Endothelial cell of umbilical vein (primary cell): ENCODE data around the gene UNC50. TPM values are rescaled to one million over a fixed set of nuclear protein-coding genes. Genes with fewer than 3 reads are reported as not detected.

Experiments
- BruUV-seq: library from RNA; stranded (reverse); fragments of 400-500 nt; replicated peaks from 2 replicates; lab custom pipeline; 2021; lab: Mats Ljungman, UMichigan
- CTCF ChIA-PET: fragments of 300-600, 350-600 bp; sonication (Branson Sonifier 250); formaldehyde crosslinking; loops from one replicate; lab custom pipeline; 2021; ENCODE audit warnings: antibody characterized with exemption, inconsistent platforms; lab: Charles Lee
- POLR2A ChIA-PET: fragments of 300-600, 350-600 bp; sonication (Branson Sonifier 250); formaldehyde crosslinking; loops from one replicate; lab custom pipeline; 2021; ENCODE audit warnings: antibody characterized with exemption, inconsistent platforms; lab: Charles Lee
- DNase-seq: peaks from one replicate; pipeline ENCODE4 v3.0.0-alpha.2; 2011; ENCODE audit warnings: low read depth, low spot score
- FAIRE-seq: peaks from 2 replicates; lab custom pipeline; 2011; peaks lifted over from hg19 to GRCh38; lab: Jason Lieb, UNC
- H2AFZ ChIP-seq: 2 replicates; pipeline ENCODE4 v1.6.0; 2012; ENCODE audit warnings: low read depth, low read length, control low read depth, inconsistent platforms
- H3K27ac ChIP-seq: 2 replicates; pipeline ENCODE4 v1.5.1; 2011; ENCODE audit warnings: low read depth, mild to moderate bottlenecking, control low read depth, low read length, moderate library complexity; ENCODE audit not compliant: insufficient read depth
- H3K27me3 ChIP-seq, 2 experiments: 2 replicates each; pipeline versions ENCODE4 v1.6.0 to v1.6.1; 2011; ENCODE audit warnings: low read length in 2 of 2, mixed read lengths in 1 of 2; ENCODE audit not compliant: control insufficient read depth in 2 of 2, insufficient read depth in 2 of 2
- H3K36me3 ChIP-seq, 2 experiments: 2 replicates in 1 of 2; 3 replicates in 1 of 2; pipeline ENCODE4 v1.5.1; 2011; ENCODE audit warnings: low read length in 2 of 2, mild to moderate bottlenecking in 1 of 2, moderate library complexity in 1 of 2; ENCODE audit not compliant: control insufficient read depth in 2 of 2, insufficient read depth in 2 of 2; ENCODE audit errors: extremely low read depth in 1 of 2
- H3K4me1 ChIP-seq: 3 replicates; pipeline ENCODE4 v1.5.1; 2011; ENCODE audit warnings: mild to moderate bottlenecking, low read length; ENCODE audit not compliant: control insufficient read depth, insufficient read depth; ENCODE audit errors: extremely low read depth
- H3K4me2 ChIP-seq: 2 replicates; pipeline ENCODE4 v1.6.1; 2011; ENCODE audit warnings: low read length, control low read depth, mixed read lengths; ENCODE audit not compliant: insufficient read depth
- H3K4me3 ChIP-seq, 3 experiments: fragments of 200-600 bp in 1 of 3; sonication (generic), shearing (Covaris generic) in 1 of 3; replicated peaks in 1 of 3; 2 replicates each; pipeline ENCODE4 v1.5.1; 2011 to 2016; ENCODE audit warnings: control low read depth in 3 of 3, low read length in 3 of 3, mild to moderate bottlenecking in 2 of 3, inconsistent platforms in 1 of 3, low read depth in 1 of 3, moderate library complexity in 1 of 3; ENCODE audit not compliant: insufficient read depth in 1 of 3
- H3K79me2 ChIP-seq: 2 replicates; pipeline ENCODE4 v1.6.0; 2012; ENCODE audit warnings: low read length, inconsistent platforms; ENCODE audit not compliant: control insufficient read depth, insufficient read depth
- H3K9ac ChIP-seq: replicated peaks from 2 replicates; pipeline ENCODE3; 2011; ENCODE audit warnings: low read length, control low read depth; ENCODE audit not compliant: insufficient read depth; ENCODE audit errors: extremely low read depth
- H3K9me1 ChIP-seq: replicated peaks from 3 replicates; pipeline ENCODE4 v1.6.0; 2011; ENCODE audit warnings: mild to moderate bottlenecking, low read length; ENCODE audit not compliant: control insufficient read depth, insufficient read depth; ENCODE audit errors: extremely low read depth
- H3K9me3 ChIP-seq: replicated peaks from 2 replicates; pipeline ENCODE4 v1.5.1; 2012; ENCODE audit warnings: low read length, inconsistent platforms; ENCODE audit not compliant: control insufficient read depth, insufficient read depth
- H4K20me1 ChIP-seq: replicated peaks from 2 replicates; pipeline ENCODE3; 2011; ENCODE audit warnings: mild to moderate bottlenecking, low read length; ENCODE audit not compliant: control insufficient read depth, insufficient read depth; ENCODE audit errors: extremely low read depth
- EZH2 ChIP-seq: IDR thresholded peaks from 2 replicates; pipeline ENCODE4 v1.6.1; 2012; ENCODE audit warnings: borderline replicate concordance, low read depth, mild to moderate bottlenecking, moderate library complexity, low read length, inconsistent platforms; ENCODE audit not compliant: severe bottlenecking
- FOS ChIP-seq: IDR thresholded peaks from 2 replicates; pipeline ENCODE4 v1.6.1; 2011; ENCODE audit warnings: mild to moderate bottlenecking, low read length, moderate library complexity, borderline replicate concordance; ENCODE audit not compliant: insufficient read depth
- GATA2 ChIP-seq: IDR thresholded peaks from 2 replicates; pipeline ENCODE4 v1.7.0; 2011; ENCODE audit warnings: low read depth, mild to moderate bottlenecking, moderate library complexity, mixed read lengths, low read length; ENCODE audit not compliant: insufficient read length, insufficient read depth
- JUN ChIP-seq: IDR thresholded peaks from 2 replicates; pipeline ENCODE4 v1.6.1; 2011; ENCODE audit warnings: borderline replicate concordance, low read depth; ENCODE audit not compliant: insufficient read length, insufficient read depth
- MYC ChIP-seq: IDR thresholded peaks from one replicate; pipeline ENCODE4 v1.6.1; 2011; ENCODE audit warnings: mild to moderate bottlenecking, low read depth, low read length
- POLR2A ChIP-seq: IDR thresholded peaks from 2 replicates; pipeline ENCODE4 v1.6.1; 2012; ENCODE audit warnings: low read depth, mild to moderate bottlenecking, control low read depth, low read length
- POLR2AphosphoS5 ChIP-seq: IDR thresholded peaks from 2 replicates; pipeline ENCODE4 v1.6.1; 2012; ENCODE audit warnings: low read depth, mild to moderate bottlenecking, control low read depth, low read length, moderate library complexity; ENCODE audit not compliant: insufficient read depth
- dilution Hi-C: fragments of 300-500 bp; cut with MboI; formaldehyde crosslinking; loops from one replicate; pipeline ENCODE4 v1.15.0; 2019; ENCODE audit warnings: low sequenced_read_pairs; ENCODE audit not compliant: extremely low pct_ligation_motif_present
- intact Hi-C: fragments of 100-400 bp; cut with micrococcal nuclease; formaldehyde crosslinking; loops from one replicate; pipeline ENCODE4 v1.10.0; 2022
- polyA plus RNA-seq, 4 experiments: library from polyadenylated mRNA; depleted of rRNA in 3 of 4; stranded (reverse) in 3 of 4; unstranded in 1 of 4; fragments of >200 nt; gene quantifications; 2 replicates each; pipeline versions ENCODE4 v1.2.1 to v1.2.3, GENCODE V29; 2011 to 2012; ENCODE audit warnings: missing spikeins in 1 of 4
- total RNA-seq: library from RNA; stranded (reverse); gene quantifications from 2 replicates; pipeline ENCODE4 v1.2.3, GENCODE V29; 2021
- TF ChIP-seq, protein P1 (sequence below), 2 donors: IDR thresholded peaks; 1 replicate in 1 of 2; 2 replicates in 1 of 2; pipeline ENCODE4 v1.5.1; 2011; ENCODE audit warnings: low read length in 2 of 2, mild to moderate bottlenecking in 2 of 2, moderate library complexity in 2 of 2, control low read depth in 1 of 2, inconsistent platforms in 1 of 2, low read depth in 1 of 2; ENCODE audit not compliant: insufficient read depth in 1 of 2; ENCODE audit errors: extremely low read depth in 1 of 2
- TF ChIP-seq, protein P2 (sequence below): IDR thresholded peaks from 2 replicates; pipeline ENCODE4 v1.6.1; 2011; ENCODE audit not compliant: insufficient read depth, insufficient read length

The UNC50 gene
- total and polyA plus RNA-seq, 2 donors (not counting 3 experiments of a cell fraction or from before 2014, with no cell fraction given) = 33.5 to 56.6 TPM

DNA sequence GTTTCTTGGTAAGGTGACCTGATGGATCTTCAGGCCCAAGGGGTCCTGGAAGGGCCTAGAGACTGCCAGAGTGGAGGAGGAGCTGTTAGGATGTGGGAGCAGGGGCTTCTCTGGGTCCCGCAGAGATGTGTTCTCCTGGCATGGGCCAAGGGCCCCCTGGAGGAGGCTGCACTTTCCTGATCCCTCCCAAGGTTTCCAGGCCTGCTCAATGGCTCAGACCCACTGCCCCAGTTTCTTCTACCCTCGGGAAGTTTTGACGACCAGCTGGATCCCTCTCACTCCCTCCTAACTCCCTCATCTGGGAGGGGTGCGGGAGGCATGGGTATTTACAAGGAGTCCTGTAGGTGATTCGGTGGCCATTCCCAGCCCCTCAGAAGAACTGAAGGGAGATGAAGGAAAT, 36.2 kb upstream of the UNC50 start:
- H3K4me3 ChIP-seq = no peak overlapping the region
- no peaks in the 10 kb centered on the region for H4K20me1 ChIP-seq
- no peaks in the 10 kb centered on the region for H3K9me3 ChIP-seq
- H3K36me3 ChIP-seq = peaks cover 4 to 27% of the 10 kb centered on the region in 2 experiments
- no peak for DNase-seq
- H3K9me1 ChIP-seq = no peaks in the 10 kb centered on the region
- no peak overlapping the region for H3K27ac ChIP-seq
- H3K4me1 ChIP-seq = no peaks in the 10 kb centered on the region
- no peak overlapping the region for H3K4me2 ChIP-seq
- H3K9ac ChIP-seq = no peak overlapping the region
- H3K27me3 ChIP-seq = no peaks in the 10 kb centered on the region
- ChIA-PET CTCF (no interaction called here), POLR2A (no interaction called here)
- no peak overlapping the region for H2AFZ ChIP-seq
- dilution Hi-C loops = no loop called here
- H3K79me2 ChIP-seq = no peaks in the 10 kb centered on the region
- FAIRE-seq = no peak
- intact Hi-C loops = no loop called here
- TF ChIP-seq, protein P1, sequence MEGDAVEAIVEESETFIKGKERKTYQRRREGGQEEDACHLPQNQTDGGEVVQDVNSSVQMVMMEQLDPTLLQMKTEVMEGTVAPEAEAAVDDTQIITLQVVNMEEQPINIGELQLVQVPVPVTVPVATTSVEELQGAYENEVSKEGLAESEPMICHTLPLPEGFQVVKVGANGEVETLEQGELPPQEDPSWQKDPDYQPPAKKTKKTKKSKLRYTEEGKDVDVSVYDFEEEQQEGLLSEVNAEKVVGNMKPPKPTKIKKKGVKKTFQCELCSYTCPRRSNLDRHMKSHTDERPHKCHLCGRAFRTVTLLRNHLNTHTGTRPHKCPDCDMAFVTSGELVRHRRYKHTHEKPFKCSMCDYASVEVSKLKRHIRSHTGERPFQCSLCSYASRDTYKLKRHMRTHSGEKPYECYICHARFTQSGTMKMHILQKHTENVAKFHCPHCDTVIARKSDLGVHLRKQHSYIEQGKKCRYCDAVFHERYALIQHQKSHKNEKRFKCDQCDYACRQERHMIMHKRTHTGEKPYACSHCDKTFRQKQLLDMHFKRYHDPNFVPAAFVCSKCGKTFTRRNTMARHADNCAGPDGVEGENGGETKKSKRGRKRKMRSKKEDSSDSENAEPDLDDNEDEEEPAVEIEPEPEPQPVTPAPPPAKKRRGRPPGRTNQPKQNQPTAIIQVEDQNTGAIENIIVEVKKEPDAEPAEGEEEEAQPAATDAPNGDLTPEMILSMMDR (IDR thresholded peaks at IDR 0.05; ENCODE audit: extremely low read depth in 1 of 2, insufficient read depth in 1 of 2, low read depth in 1 of 2, low read length in 2 of 2) = no peak
- TF ChIP-seq GATA2 = no peak
- TF ChIP-seq POLR2AphosphoS5 = no peak
- no peak for TF ChIP-seq FOS
- TF ChIP-seq, protein P2, sequence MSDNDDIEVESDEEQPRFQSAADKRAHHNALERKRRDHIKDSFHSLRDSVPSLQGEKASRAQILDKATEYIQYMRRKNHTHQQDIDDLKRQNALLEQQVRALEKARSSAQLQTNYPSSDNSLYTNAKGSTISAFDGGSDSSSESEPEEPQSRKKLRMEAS = no peak
- no peak for TF ChIP-seq MYC
- no peak for TF ChIP-seq POLR2A
- no peak for TF ChIP-seq EZH2
- no peak for TF ChIP-seq JUN
- BruUV-seq = no TSS peak
